GM21390 (cell line): ENCODE data around the gene WNK2.

Source experiments
- ATAC-seq: cut with Tn5 transposase; IDR thresholded peaks from one replicate; pipeline ENCODE4 v1.9.1; 2021; ENCODE audit not compliant: unreplicated experiment

The WNK2 gene

DNA sequence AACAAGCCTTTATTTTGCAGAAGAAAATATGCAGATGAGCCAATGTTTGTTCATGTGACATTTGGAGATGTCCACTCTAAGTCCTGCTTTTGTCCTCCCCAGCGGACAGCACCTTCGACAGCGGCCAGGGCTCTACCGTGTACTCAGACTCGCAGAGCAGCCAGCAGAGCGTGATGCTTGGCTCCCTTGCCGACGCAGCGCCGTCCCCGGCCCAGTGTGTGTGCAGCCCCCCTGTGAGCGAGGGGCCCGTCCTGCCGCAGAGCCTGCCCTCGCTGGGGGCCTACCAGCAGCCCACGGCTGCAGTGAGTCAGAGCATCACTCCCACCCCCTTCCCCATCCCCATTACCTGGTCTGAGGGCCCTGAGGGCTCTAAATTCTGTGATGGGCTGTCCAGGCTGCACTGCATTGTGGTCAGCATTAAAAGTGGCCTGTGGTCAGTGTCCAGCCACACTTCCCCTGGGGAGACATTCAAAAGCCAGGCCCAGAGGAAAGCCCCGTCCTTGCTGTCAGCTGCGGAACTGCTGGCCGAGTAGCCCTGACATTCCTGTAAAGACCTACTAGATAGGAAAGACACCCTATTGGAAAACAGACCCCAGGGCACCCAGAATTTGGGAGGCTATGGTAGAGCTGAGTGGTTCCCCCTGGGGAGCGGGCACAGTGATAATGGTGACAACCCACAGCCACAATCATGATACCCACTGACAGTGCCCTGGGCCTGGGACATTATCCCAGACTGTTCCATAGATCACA is 69.0 kb downstream of the WNK2 start:
- no peak for ATAC-seq

- no peak for ATAC-seq
Observed at GRCh38 chr9:93253633-93254032, 69.7 kb downstream of the WNK2 start.

GRCh38 chr9:93254061-93254481 is 70.1 kb downstream of the WNK2 start:
- no peak for ATAC-seq

DNA sequence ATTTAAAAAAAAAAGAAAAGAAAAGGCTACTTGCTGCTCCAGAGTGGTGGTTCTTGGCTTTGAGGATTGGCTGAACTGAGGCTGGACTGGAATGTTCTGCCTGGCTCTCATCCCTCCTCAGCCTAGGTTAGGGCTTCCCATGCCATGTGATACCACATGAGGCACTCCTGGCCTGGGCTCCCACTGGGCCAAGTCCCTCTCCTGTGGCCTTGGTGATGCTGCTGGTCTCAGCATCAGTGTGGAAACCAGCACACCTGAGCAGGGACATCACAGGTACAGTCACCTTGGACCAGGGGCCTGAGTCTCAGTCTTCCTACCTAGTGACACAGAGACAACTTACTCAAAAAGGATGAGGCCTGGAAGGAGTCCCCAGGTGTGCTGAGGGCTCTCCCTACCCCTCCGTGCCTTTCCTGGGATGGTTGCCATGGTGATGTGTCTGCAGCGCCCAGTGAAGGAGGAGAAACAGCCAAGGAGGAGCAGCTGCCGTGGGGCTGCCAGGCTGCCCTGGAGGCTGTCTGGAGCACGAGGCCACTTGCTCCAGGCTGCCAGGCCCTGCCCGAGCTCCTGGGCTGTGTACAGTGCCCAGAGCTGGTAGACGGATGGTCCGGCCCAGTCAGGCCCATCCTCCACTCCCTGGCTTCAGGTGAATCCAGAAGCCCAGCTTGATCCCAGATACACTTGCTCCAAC is 71.0 kb downstream of the WNK2 start:
- ATAC-seq: no peak

DNA sequence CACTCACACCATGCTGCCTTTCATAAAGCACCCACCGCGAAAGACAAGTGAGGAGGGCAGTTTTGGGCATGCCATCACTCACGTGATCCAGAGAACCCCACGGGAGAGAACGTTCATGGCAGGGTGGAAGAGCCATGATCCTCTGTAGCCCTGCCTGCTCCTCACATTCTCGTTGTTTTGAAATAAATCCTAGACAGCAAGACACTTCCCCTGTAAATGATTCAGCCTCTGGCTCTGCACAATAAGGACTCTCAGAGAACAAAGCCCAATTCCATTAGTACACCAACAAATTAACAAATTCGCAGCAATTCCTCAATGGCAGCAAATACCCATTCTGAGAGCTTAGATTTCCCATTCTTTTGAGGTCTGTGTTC is 71.5 kb downstream of the WNK2 start:
- ATAC-seq: no peak

DNA sequence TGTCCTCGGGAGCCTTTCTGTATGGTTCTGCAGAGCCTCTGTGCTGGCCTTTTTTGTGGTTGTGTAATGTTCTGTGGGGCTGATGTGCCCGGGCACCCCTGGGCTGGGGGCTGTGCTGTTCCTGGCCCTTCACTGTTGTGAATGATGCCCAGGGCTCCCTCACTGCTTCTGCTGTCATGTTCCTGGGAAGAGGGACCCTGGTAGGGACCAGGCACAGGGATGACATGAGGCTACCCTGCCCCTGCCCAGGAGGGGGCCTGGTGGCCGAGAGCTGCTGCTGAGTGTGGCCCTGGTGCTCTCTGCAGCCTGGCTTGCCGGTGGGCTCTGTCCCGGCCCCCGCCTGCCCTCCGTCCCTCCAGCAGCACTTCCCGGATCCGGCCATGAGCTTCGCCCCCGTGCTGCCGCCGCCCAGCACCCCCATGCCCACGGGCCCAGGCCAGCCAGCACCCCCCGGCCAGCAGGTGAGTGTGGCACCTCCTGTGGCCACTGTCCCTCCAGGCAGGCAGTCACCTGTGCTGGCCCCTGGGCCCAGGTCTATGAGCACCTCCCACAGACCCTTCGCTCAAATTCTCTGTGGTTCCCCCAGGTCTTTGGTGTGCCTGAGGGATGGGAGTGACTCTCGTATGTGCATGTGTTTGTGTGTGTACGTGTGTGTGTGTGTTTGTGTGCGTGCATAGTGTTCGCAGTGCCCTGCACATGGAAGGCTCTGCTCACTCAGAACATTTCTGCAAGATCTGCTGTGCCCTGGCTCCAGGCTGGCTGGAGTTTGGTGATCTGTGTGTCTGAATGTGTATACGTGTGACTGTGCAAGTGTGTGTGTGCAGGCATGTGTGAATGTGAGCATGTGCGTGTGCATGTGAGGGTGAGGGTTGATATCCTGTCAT is 72.3 kb downstream of the WNK2 start:
- no peak for ATAC-seq

- ATAC-seq: no peak
Observed at GRCh38 chr9:93256878-93257807, 73.2 kb downstream of the WNK2 start.

DNA sequence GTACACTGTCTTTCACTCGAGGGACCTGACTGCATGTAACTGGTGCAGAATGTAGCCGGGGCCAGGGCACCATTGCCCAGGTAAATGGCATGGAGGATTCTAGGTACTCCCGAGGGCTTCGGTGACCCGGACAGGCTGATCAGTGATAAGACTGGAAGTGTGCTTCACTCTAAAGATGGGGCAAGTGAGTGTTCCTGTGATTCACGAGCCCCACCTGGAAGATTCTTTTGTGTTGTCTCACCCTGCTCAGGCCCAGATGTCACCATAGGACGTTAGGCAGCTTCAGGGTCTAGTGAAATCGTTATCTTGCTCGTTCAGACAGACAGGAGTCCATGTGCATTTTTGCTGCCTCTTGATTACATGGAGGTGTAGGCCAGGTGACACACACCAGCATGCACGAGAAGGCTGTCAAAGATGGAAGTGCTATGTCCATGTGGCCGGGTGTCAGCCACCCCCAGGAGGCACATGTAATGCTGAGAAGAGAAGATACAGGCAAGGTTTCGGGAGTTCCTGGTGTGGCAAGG is 73.9 kb downstream of the WNK2 start:
- no peak for ATAC-seq

DNA sequence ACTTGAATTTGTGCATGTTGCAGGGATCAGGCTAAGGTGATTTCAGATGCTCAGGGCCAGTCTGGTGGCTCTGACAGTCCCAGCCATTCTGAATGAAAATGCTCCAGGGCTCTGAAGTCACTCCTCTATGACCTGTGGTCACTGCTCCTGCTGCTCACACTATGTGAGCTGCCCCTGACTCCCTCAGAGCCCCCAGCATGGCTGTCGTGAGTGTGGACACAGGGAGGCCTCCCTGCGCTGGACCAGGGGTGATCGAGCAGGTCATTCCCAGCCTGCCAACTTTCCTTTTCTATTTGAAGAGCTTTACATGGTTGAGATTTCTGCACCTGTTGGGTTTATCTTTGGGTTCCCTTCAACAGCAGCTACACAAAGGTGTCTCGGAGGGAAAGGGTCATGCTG is 74.5 kb downstream of the WNK2 start:
- no peak for ATAC-seq

DNA sequence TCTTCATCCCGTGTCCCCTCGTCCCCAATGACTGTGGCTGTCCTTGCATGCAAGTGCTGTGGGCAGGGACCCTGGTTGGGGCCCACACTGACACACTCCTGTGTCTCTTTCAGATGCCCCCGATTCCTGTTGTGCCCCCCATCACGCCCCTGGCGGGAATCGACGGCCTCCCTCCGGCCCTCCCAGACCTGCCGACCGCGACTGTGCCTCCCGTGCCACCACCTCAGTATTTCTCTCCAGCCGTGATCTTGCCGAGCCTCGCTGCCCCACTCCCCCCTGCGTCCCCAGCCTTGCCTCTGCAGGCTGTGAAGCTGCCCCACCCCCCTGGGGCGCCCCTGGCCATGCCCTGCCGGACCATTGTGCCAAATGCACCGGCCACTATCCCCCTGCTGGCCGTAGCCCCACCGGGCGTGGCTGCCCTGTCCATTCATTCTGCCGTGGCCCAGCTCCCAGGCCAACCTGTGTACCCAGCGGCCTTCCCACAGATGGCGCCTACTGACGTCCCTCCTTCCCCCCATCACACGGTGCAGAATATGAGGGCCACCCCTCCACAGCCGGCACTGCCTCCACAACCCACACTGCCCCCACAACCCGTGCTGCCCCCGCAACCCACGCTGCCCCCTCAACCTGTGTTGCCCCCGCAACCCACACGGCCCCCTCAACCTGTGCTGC is 75.0 kb downstream of the WNK2 start:
- ATAC-seq: no peak

- ATAC-seq: no peak
Observed at GRCh38 chr9:93259490-93260262, 75.7 kb downstream of the WNK2 start.

DNA sequence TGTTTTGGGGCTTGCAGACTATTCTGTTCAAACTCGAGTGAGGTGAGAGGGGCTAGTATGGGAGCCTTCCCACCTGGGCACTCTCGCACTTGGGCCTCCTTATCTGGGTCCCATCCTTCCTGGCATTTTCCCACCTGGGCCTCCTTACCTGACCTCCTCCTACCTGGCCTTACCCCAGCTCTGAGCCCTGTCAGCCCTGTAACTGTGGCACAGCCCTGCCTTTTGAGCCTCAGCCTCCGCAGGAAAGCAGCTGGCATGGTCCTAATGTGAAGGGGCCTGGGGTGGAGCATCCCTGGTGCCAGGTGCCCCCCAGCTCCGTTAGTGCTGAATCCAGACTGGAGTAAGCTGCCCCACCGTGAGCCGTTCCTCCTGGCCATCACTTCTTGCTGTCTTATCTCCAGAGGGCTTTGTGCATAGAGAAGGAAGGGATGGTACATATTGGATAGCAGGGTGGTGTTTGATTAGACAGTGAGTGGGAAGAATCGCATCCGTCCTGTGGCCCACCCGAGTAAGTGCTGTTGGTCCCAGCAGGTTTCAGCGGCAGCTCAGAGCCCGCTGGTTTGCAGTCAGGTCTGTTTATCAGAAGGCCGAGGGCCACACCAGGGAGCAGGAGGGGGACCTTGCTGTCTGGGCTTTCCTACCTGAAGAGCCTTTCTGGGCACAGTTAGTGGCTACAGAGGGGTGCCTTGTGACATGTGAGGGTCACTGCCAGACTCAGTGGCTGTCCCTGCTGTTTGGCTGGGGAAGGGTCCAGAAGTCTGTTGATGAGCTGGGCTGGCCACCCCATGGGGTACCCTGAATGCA is 76.5 kb downstream of the WNK2 start:
- ATAC-seq: no peak

DNA sequence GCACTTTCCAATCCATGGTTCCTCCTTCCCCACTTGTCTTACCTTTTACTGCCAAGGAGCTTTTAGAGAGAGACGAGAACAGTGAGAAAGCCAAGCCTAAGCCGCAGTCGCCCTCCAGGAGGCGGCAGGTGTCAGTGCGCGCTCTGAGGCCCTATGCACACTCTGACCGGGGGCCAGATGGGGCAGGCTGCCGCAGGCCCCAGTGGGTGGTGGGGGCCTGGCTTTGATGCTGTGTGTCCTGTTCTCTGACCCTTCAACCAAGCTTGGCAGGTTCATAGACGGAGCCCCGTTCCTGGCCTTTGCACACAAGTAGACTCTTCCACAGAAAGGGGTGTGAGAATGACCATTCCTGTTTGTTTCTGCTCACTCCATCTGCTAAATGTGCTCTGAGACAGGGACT is 77.3 kb downstream of the WNK2 start:
- no peak for ATAC-seq

DNA sequence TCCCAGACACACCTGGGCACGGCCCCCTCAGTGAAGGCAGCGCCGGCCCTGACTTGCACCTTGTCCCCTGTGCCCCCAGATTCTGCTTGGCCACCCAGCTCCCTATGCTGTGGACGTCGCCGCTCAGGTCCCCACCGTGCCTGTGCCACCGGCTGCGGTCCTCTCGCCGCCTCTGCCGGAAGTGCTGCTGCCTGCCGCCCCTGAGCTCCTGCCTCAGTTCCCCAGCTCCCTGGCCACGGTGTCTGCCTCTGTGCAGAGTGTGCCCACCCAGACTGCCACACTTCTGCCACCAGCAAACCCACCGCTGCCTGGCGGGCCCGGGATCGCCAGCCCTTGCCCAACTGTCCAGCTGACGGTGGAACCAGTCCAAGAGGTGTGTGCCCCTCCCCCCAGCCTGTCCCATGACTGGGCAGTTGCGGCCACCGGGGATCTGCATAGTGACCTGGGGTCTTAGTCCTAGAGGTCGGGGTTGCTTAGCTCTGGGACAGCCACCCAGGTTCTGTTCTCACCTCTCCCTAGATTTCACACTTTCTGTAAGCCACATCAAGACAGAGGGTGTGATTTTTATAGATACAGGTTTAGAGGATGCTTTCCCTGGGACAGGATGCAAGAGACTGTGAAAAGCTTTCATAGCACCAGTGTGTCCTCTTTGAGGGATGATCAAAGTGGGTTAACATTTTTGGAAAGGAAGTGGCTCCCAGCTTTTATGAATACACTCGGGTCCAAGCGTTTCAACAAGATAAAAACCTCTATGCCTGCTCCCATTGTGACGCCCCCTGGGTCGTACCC is 78.0 kb downstream of the WNK2 start:
- ATAC-seq: no peak

- ATAC-seq: no peak
Observed at GRCh38 chr9:93262537-93263310, 78.8 kb downstream of the WNK2 start.

GRCh38 chr9:93263334-93264229 is 79.6 kb downstream of the WNK2 start:
- ATAC-seq: no peak
